HG03354 (cell line): ENCODE data around the gene TTI1.

Experiments used
- ATAC-seq: cut with Tn5 transposase; IDR thresholded peaks from one replicate; pipeline ENCODE4 v1.9.1; 2021; ENCODE audit warnings: mild to moderate bottlenecking; ENCODE audit not compliant: unreplicated experiment, poor library complexity, severe bottlenecking

Gene TTI1

DNA sequence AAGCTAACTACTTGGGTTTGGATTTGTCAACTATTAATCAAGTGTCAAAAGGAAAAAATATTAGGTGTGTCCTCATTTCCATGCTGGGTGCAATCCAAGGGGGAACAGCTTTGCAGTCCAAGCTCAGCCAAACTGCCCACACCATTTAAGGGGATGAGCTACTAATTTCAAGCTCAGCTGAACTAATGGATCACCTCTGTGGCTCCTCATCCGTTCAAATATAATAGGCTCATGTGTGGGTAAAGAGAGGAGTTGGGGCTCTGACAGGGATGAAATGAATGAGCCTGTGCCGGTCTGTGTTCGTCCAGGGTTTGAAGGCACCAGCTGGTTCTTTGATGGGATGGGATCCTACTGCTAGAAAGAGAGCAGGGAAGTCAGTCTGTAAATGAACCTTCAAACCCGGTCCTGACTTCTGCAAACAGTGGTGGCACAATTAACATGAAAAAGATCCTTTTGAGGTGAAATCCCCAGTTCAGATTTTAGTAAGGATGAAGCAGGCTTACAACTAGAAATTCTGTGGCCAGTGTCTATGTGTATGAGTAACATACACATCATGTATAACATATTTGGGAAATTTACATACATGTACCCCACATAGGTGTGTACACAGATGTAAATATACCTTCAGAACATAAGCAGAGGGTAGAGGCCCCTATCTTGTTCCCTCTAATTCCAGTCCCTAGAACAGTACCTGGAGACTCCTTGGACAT, 41.9 kb downstream of the TTI1 start:
- no peak for ATAC-seq

DNA sequence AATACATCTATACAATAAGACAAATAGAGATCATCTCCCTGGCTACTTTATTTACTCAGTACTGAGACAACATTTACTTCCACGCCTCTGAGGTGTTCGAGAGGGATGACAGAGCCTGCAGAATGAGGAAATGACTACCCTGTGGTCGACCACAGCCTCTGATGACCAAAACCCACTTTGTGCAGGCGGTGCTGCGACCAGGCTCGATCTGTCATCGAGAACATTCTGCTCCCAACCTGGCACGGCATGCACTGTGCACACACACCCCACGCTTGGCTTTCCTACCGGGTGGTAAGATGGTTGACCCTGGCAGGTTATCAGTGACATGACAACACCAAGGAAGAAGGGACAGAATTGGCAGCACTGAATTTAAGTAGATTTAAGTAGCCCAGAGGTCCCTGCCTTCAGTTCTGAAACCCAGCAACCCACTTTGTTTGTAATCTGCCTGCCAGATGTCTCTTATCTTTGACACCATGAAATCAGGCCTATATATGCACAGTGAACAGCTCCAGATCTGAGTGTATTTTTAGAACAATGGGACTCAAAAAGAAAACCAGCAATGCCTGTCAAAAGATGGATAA, 42.6 kb downstream of the TTI1 start:
- ATAC-seq = peak; percentile 93

DNA sequence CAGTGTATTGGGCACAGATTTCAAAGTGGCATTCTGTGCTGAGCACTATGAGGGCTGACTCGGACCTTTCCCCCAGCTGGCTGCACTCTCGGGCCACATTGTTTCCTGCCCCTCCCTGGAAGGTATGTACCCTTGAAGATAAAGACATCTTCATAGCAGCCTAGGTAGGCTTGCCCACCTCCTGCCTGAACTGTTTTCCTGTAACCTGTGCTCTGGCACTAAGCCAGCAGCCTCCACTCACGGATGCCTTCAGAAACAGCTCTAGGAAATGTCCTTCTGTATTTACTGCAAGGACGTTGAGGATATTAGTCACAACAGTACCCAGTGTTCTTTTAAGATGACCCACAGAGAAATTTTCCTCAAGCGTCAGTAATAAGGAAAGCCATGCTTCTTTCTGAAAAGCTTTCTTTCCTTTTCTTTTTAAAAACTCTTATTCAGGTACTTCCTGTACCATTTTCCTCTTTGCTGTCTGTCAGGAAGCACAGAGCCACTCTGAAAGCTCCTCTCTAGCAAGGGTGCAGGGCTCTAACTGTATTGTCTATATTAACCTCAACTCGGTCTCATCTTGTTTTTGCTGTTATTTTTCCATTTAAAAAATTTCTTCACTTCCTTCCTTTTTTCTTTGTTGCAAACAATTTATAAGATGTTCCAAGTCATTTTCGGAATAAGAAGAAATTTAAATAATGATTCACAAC, 43.5 kb downstream of the TTI1 start:
- no peak for ATAC-seq

DNA sequence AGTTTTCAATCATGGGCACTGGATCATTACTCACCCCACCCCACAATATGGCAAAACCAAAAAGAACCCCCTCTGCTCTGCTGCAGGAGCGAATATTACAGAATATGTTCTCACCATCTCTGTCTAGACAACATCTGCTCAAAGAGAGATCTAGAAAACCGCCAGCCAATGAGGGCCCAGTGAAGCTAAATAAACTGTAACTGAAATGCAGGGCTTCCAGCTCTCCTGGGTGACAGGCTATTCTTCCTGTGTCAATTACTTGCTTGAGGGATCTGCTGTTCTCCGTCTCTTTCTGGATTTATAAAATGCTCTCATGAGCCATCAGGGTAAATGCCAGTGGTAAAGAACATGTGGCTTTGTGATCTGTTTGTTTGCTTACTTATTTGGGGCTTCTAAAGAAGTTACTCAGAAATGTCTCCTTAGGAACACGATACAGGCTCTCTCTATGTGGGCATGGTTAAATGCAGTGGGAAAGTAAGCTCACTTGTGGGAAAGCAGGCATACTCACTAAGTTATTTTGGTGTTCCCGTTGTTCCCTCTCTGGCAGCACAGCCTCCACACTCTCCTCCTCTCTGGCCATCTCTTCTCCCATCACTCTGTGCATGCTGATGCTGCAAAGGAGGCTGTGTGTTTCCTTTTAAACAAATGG, 44.8 kb downstream of the TTI1 start:
- ATAC-seq = no peak

DNA sequence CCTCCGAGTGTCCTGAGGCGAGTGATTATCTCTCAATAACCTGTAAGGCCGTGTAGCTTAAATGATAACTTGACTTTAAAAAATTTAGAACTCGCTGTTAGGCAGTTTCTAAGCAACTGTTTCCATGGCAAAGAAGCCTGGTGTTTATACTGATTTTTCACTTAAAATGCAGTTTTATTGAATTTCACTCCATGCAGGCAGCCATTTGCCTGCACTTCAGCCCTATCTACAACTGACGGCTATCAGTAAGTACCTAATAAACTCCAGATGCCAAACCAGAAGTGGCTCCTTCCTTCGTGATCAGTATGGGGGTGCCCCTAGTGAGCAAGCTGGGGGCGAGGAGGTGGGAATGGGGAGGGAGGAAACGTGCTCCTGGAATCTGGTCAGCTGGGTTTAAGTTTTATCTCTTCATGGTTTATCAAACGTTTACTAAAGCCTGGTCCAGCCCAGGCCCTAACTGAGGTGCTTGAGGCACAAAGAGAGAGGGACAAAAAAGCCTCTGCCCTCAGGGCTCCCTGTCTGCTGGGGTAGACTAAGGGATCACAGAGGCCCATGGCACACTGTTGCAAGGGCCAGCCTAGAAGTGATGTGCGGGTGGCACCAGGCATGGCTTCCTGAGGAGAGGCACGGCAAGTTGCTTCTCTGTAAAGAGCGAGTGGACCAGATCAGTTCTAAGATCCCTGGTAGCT, 45.5 kb downstream of the TTI1 start:
- ATAC-seq = no peak

DNA sequence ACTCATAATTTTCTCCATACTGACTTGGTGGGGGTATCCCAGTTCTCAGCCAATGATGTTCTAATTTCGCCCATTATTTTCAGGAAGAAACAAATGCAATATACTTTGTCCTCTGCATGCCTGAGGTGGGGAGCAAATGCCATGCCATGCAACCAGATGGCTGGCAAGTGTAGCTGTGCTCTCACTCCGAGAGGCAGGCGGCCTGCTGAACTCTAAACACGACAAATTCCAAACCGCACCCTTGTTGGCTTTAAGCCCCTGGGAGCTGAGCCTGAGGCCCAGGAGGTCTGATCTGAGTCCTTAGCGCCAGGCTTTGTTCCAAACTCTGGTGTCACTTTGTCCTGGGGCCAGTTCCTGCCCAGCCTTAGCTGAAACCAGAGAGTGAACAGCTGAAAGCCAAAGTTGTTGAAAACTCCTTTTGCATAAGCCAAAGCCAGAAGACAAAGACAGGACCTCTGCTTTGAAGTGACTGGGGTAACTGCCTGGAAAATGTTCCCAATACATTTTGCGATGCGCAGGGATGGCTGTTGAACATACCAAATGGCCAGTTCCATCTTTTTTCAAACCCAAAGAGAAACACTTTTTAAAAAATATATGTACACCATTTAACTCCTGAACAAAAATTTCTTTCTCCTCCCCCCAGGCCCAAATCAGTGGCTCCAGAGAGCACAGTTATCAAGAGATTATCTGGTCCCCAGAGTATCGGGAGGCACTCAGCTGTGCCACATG, 46.2 kb downstream of the TTI1 start:
- no peak for ATAC-seq

DNA sequence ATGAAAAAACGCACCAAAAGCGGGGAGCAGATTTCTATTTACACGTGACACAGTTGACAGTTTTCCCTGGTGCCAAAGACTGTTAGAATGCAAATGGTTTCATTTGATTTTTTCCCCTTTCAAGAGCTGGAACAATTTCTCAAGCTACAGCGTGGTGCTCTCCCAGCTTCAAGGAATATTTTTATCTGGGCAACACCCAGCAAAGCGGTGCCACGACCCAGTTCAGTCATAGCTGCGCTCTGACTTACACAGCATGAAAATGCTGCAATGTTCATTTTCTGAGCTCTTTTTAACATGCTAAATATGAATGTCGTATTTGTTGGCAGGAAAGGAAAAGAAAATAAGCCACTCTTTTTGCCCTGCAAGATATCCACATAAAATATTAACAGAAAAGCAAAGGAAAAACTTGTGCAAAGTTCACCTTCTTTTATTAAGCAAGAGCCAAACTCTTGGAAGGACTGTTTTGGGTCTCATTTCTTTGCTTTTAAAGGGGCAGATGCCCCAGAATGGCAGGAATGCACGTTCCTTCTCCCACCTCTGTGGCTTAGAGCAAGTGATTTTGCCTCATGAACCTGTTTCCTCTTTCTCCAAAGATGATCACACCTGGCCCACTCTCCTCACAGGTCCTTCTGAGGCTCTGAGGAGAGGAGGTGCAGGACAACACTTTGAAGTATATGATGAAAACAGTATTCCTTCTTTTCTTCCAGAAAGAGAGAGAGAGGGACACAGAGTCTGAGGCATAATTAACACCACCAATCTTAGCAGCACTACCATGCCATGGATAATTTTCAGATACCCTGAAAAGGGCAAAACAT, 47.0 kb downstream of the TTI1 start:
- no peak for ATAC-seq

DNA sequence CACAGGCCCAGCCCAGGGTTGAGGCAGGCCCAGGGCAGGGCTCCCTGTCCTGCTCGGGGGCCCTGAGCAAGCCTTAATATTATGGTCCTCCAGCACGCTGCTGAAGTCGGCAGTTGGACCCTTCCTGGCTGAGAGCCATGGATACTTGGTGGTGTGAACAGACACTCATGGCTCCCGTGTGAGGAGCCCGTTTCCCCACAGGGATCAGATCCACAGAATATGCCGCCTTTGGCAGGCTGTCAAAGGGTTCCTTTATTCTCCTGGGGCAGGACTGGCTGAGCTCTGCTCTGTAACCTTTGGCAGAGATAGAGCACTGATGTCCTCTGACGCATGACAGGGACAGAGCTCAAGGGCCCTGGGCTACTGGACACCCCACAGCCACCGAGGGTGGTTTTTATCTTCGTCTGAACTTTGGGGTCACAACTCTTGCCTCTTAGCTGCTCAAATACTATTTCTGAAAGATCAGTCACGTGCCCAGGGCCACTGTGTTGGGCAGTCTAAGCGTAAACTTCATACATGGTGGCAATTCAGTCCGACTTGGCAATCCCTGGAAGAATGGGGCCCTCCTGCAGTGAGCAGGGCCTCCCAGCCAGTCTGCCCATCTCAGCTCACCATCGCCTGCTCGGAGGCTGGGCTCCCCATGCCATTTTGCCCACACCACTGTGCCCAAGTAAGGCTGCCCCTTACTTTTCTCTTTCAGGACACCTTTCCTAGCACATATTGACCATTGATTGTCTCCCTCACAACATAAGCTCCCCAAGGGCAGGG, 49.1 kb downstream of the TTI1 start:
- ATAC-seq = no peak

DNA sequence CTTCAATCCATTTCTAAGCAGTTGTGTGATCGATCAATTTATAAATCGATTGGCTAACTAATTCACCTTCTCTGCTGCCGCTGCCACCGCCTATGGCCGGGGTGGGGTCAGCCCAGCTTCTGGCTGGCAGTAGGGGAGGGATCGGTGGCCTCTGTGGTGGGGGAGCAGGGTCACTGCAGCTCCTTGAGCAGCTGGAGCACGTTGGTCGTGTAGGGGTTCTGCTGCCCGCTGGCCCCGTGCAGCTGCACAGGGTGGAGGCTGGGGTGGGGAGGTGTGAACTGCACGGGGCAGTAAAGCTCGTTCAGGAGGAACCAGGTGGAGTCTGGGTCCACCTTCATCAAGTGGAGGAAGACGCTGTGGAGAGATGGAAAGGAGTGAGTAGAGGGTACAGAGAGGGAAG, 50.0 kb downstream of the TTI1 start:
- no peak for ATAC-seq

DNA sequence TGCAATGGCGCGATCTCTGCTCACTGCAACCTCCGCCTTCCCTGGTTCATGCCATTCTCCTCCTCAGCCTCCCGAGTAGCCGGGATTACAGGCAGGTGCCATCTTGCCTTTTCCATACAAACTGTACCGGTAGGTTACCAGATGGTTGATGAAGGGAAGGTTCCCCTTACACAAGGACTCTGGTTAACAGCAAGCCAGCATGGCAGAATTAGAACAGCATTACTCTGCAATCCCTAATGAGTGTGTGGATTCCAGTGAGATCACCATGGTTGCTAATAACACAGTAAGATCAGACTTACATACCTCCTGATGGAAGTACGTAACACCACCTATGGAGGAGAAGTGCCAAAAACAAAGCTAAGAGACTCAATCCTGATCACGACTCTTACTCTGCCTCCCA, 51.7 kb downstream of the TTI1 start:
- no peak for ATAC-seq

DNA sequence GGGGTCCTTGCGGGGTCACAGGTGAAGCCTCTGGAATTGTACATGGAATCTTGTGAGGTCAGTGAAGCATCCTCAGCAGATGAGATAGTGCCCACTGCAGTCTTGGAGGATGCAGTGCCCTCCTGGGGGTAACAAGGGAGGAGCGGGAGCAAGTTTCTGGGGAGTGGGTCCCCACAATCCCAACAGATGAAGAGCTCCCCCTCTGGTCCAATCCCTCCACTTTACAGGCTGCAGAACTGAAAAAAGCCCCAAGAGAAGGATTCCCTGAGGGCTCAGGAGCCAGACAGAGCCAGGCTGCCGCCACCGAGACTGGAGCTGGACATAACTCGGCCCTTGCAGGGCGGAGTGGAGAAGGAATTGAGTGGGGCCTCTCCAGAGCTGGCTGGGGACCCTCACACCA, 52.4 kb downstream of the TTI1 start:
- no peak for ATAC-seq

DNA sequence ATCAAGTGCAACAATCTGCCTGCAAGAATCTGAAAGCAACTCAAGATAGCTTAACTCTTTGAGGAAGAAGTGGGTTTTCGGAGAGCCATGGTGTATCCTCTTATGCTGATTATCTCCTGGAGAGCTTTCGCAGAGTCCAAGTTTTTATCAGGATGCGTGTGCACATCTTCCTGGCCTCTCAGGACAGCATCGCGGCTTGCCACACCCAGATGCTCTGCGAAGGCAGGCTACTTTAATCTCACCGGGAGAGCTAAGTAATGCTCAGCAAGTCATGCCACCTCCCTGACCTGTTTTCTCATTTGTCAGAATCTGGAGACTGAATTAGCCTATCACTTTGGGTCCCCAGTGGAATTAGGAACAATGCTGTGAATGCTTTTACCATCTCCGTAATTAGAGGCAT, 52.9 kb downstream of the TTI1 start:
- ATAC-seq = no peak

DNA sequence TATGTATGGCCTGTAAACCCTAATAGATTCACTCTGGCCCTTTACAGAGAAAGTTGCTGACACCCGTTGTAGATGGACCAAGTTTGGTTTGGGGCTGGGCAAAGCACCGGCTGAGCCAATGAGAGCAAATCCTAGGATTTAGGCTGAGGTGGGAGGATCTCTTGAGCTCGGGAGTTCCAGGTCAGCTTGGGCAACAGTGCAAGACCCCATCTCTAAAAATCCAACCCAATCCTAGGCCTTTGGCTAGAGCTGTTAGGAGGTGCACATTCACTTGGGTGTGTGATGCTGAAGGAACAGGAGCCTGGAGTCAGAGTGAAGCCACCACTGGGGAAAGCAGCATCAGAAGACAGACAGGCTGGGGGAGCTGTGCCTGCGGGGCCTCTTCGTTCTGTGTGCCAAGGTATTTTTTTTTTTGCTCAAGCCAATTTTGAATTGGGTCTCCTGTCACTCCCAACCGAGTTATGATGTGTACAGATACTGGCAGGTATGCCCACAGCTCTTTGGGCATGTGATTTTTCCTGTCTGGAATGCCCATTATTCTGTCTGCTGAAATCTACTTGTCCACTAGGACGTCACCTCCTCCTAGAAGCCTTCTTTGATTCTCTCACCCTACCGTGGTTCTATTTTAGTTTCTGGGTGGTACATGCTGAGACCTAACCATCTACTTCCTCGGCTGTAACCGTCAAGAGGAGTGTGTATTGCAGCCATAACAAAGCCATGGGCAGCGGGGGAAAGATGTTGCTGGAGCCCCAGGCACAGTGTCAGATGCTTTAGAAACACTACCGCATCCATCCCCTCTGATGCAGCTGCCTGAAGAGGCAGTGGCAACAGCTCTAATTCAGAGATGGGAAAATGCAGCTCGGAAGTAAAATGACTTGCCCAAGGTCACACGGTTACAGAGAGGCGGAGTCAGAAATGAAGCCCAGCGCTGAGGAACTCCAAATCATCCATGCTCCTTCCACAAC, 54.0 kb downstream of the TTI1 start:
- ATAC-seq = no peak

DNA sequence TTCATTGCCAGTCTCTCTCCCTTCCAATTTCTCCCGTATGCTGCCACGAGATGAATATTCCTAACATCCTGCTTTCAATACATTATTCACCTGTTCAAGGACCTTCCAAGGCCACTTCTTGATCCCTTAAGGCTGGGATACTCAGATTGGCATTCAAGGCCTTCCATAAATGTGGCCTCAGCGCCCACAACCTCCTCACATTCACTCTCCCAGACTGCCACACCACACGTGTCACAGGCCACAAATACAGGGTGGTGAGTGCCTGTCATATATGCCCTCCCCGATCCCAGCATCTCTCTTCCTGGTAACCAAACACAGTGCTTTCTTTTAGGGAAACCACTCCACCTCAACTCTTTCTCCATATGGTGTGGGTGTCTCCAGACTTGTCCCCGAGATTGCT, 55.5 kb downstream of the TTI1 start:
- no peak for ATAC-seq

DNA sequence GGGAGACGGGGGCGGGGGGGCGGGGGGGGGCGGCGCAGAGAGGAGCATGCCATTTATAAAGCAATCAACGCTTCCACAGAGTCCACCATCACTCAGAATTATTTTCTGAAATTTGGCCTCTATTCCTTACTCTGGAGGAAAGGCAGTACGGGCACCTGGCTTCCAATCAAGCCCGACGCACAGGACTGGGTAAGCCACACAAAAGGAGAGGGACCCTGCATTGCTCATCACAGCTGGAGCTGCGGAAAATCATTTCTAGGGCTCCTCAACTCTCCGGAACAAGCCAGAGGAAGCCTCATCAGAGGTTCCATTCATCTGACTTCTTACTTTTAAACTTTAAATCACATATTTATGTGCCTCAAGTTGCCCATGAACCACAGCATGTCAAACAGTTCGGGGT, 55.9 kb downstream of the TTI1 start:
- no peak for ATAC-seq

DNA sequence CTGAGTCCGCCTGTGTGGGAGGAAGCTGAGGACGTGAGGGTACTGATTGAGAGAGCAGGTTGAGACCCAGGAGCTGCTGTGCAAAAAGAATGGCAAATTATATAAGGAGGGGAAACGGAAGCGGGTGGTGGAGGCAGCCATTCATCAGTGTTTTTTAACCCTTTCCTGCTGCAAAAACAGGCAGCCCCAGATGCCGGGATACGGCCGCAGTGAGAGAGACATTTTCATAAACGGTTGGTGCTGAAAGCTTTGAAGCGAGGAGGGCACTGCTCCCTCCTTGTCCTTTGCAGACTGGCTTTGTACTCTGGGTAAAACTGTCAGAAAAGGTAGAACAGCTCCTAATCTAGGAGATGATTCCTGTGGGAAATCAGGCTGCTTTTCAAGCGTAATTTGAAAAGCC, 56.4 kb downstream of the TTI1 start:
- ATAC-seq = no peak
